Gastrocnemius medialis (tissue), 4 donors: ENCODE results near the gene MAT1A.
"Not testable (repeated sequence)": the region's sequence is repeated elsewhere in the genome, so short reads cannot be mapped to it uniquely, and the experiment has no call there.

Experiments used
- CTCF ChIP-seq, 5 experiments: fragments of 450-650 bp in 3 of 5; fragments of 200-600 bp in 2 of 5; sonication (generic) in 2 of 5; IDR thresholded peaks in 4 of 5; conservative IDR thresholded peaks in 1 of 5; 1 replicate in 4 of 5; 2 replicates in 1 of 5; pipeline ENCODE4 v1.5.1; 2016 to 2019; ENCODE audit warnings: antibody characterized with exemption in 5 of 5, mild to moderate bottlenecking in 3 of 5, moderate library complexity in 3 of 5
- POLR2A ChIP-seq, 2 donors: fragments of 450-650 bp; IDR thresholded peaks; one replicate each; pipeline ENCODE4 v1.6.1; 2017; ENCODE audit warnings: antibody characterized with exemption in 2 of 2, mild to moderate bottlenecking in 2 of 2, moderate library complexity in 2 of 2

- TF ChIP-seq CTCF (IDR thresholded peaks at IDR 0.05 in 4 of 5, conservative IDR thresholded peaks at IDR 0.05 in 1 of 5); POLR2A (IDR thresholded peaks at IDR 0.05): not testable (repeated sequence)
Observed at GRCh38 chr10:80253963-80254271, 35.5 kb downstream of the MAT1A start.
